ENCODE data around the gene HSDL2.
A peak's percentile ranks its signal among the peaks of the same experiment; 100 is the strongest.

HSDL2 gene

GRCh38 chr9:112355427-112355897, 24.4 kb upstream of the HSDL2 start:
- TF ChIP-seq NFIC (IDR thresholded peaks at IDR 0.05): no peak
- TF ChIP-seq MAX (IDR thresholded peaks at IDR 0.05): no peak
- TF ChIP-seq TAF1 (IDR thresholded peaks at IDR 0.05; ENCODE audit: low read depth): no peak
- no peak for TF ChIP-seq CREB1 (IDR thresholded peaks at IDR 0.05; ENCODE audit: low read depth)
- no peak for TF ChIP-seq RAD21 (IDR thresholded peaks at IDR 0.05; ENCODE audit: low read depth)
- TF ChIP-seq YY1 (IDR thresholded peaks at IDR 0.05; ENCODE audit: low read depth): no peak
- TF ChIP-seq EGR1 (IDR thresholded peaks at IDR 0.05): no peak
- TF ChIP-seq USF1 (IDR thresholded peaks at IDR 0.05): no peak

GRCh38 chr9:112360047-112360804, 19.7 kb upstream of the HSDL2 start:
- TF ChIP-seq TAF1 (IDR thresholded peaks at IDR 0.05; ENCODE audit: low read depth) (no peak), CREB1 (IDR thresholded peaks at IDR 0.05; ENCODE audit: low read depth) (no peak), TEAD4 (IDR thresholded peaks at IDR 0.05) (no peak), YY1 (IDR thresholded peaks at IDR 0.05; ENCODE audit: low read depth) (no peak), FOXM1 (IDR thresholded peaks at IDR 0.05; ENCODE audit: borderline replicate concordance, low read depth) (no peak), REST (IDR thresholded peaks at IDR 0.05; ENCODE audit: low read depth) (no peak), ZBTB7A (IDR thresholded peaks at IDR 0.05; ENCODE audit: low read depth) (no peak), CEBPB (IDR thresholded peaks at IDR 0.05) (no peak), TCF12 (IDR thresholded peaks at IDR 0.05; ENCODE audit: low read depth) (no peak), MAX (IDR thresholded peaks at IDR 0.05) (no peak), USF1 (IDR thresholded peaks at IDR 0.05) (no peak), NFIC (IDR thresholded peaks at IDR 0.05) (no peak), EGR1 (IDR thresholded peaks at IDR 0.05) (no peak), EP300 (IDR thresholded peaks at IDR 0.05; ENCODE audit: borderline replicate concordance) (no peak), RAD21 (IDR thresholded peaks at IDR 0.05; ENCODE audit: low read depth) (no peak)

GRCh38 chr9:112361601-112362000, 18.3 kb upstream of the HSDL2 start:
- TF ChIP-seq RAD21 (IDR thresholded peaks at IDR 0.05; ENCODE audit: low read depth) (peak; percentile 72), TAF1 (IDR thresholded peaks at IDR 0.05; ENCODE audit: low read depth) (no peak), YY1 (IDR thresholded peaks at IDR 0.05; ENCODE audit: low read depth) (no peak), CREB1 (IDR thresholded peaks at IDR 0.05; ENCODE audit: low read depth) (no peak), ZBTB7A (IDR thresholded peaks at IDR 0.05; ENCODE audit: low read depth) (no peak), USF1 (IDR thresholded peaks at IDR 0.05) (no peak), REST (IDR thresholded peaks at IDR 0.05; ENCODE audit: low read depth) (no peak), NFIC (IDR thresholded peaks at IDR 0.05) (no peak), FOXM1 (IDR thresholded peaks at IDR 0.05; ENCODE audit: borderline replicate concordance, low read depth) (no peak)

- no peak for TF ChIP-seq YY1 (IDR thresholded peaks at IDR 0.05; ENCODE audit: low read depth)
- TF ChIP-seq ZBTB7A (IDR thresholded peaks at IDR 0.05; ENCODE audit: low read depth): no peak
- TF ChIP-seq CEBPB (IDR thresholded peaks at IDR 0.05): no peak
- no peak for TF ChIP-seq MAX (IDR thresholded peaks at IDR 0.05)
- TF ChIP-seq TCF12 (IDR thresholded peaks at IDR 0.05; ENCODE audit: low read depth): no peak
- no peak for TF ChIP-seq EGR1 (IDR thresholded peaks at IDR 0.05)
- TF ChIP-seq CREB1 (IDR thresholded peaks at IDR 0.05; ENCODE audit: low read depth): no peak
- no peak for TF ChIP-seq RAD21 (IDR thresholded peaks at IDR 0.05; ENCODE audit: low read depth)
- no peak for TF ChIP-seq EP300 (IDR thresholded peaks at IDR 0.05; ENCODE audit: borderline replicate concordance)
- no peak for TF ChIP-seq FOXM1 (IDR thresholded peaks at IDR 0.05; ENCODE audit: borderline replicate concordance, low read depth)
- no peak for TF ChIP-seq TAF1 (IDR thresholded peaks at IDR 0.05; ENCODE audit: low read depth)
- no peak for TF ChIP-seq TEAD4 (IDR thresholded peaks at IDR 0.05)
- no peak for TF ChIP-seq NFIC (IDR thresholded peaks at IDR 0.05)
- TF ChIP-seq REST (IDR thresholded peaks at IDR 0.05; ENCODE audit: low read depth): no peak
- TF ChIP-seq USF1 (IDR thresholded peaks at IDR 0.05): no peak
Measured at GRCh38 chr9:112364761-112365160, 15.1 kb upstream of the HSDL2 start.
